Measurements from ENCODE around the gene TTC14. TPM values are rescaled to one million over a fixed set of nuclear protein-coding genes. Genes with fewer than 3 reads are reported as not detected.
"Not testable (repeated sequence)": the region's sequence is repeated elsewhere in the genome, so short reads cannot be mapped to it uniquely, and the experiment has no call there.

The TTC14 gene
- total RNA-seq, 3 donors from 2014 or later (not counting 1 experiment from before 2014, with no cell fraction given): 92.9 to 115 (median 112) TPM

GRCh38 chr3:180590396-180590795 lies 11.6 kb upstream of the TTC14 start:
- ATAC-seq: no peak
- Histone ChIP-seq H3K27ac (ENCODE audit: low read length) (no peak overlapping the region), H3K27me3 (ENCODE audit: control insufficient read depth, insufficient read depth, low read length) (peaks cover 18% of the 10 kb centered on the region), H3K4me1 (ENCODE audit: control insufficient read depth, insufficient read depth, low read length) (no peaks in the 10 kb centered on the region), H3K9me3 (ENCODE audit: control insufficient read depth, insufficient read depth, low read length) (no peaks in the 10 kb centered on the region), H3K4me3 (ENCODE audit: low read length) (no peak overlapping the region), H3K36me3 (ENCODE audit: control insufficient read depth, insufficient read depth, low read length) (no peaks in the 10 kb centered on the region)
- DNase-seq: no peak
- peaks cover 47 to 57% of the 10 kb centered on the region in 2 donors for H3K27me3 Mint-ChIP-seq (ENCODE audit: low read depth in 2 of 2)
- no peaks in the 10 kb centered on the region for H3K9me3 Mint-ChIP-seq
- no peak overlapping the region for H3K27ac Mint-ChIP-seq
- 93% methylated on average over 23 of the region's 23 CpGs for WGBS (ENCODE audit: insufficient coverage)
- intact Hi-C loops (cut with micrococcal nuclease): no loop called here
- no peak for TF ChIP-seq CTCF (IDR thresholded peaks at IDR 0.05)
- H3K4me3 Mint-ChIP-seq: no peak overlapping the region
- no peaks in the 10 kb centered on the region for H3K4me1 Mint-ChIP-seq
- no peaks in the 10 kb centered on the region for H3K36me3 Mint-ChIP-seq

- H3K9me3 ChIP-seq (ENCODE audit: control insufficient read depth, insufficient read depth, low read length); H3K36me3 ChIP-seq (ENCODE audit: control insufficient read depth, insufficient read depth, low read length); DNase-seq; H3K4me3 ChIP-seq (ENCODE audit: low read length); H3K4me1 ChIP-seq (ENCODE audit: control insufficient read depth, insufficient read depth, low read length); H3K9me3 Mint-ChIP-seq; intact Hi-C loops (cut with micrococcal nuclease); H3K27ac ChIP-seq (ENCODE audit: low read length); ATAC-seq; H3K36me3 Mint-ChIP-seq; H3K27ac Mint-ChIP-seq; H3K4me1 Mint-ChIP-seq; H3K4me3 Mint-ChIP-seq: not testable (repeated sequence)
- H3K27me3 Mint-ChIP-seq (ENCODE audit: low read depth in 2 of 2): peaks cover 44 to 62% of the 10 kb centered on the region in 2 donors
- H3K27me3 ChIP-seq (ENCODE audit: control insufficient read depth, insufficient read depth, low read length): peaks cover 17% of the 10 kb centered on the region
- 97% methylated on average over 4 of the region's 7 CpGs for WGBS (ENCODE audit: insufficient coverage)
These were observed 8.3 kb upstream of the TTC14 start for GRCh38 chr3:180593631-180594030.

- Mint-ChIP-seq H3K36me3 (no peaks in the 10 kb centered on the region), H3K4me3 (no peak overlapping the region), H3K27me3 (ENCODE audit: low read depth in 2 of 2) (peaks cover 46 to 64% of the 10 kb centered on the region in 2 donors), H3K9me3 (no peaks in the 10 kb centered on the region), H3K27ac (no peak overlapping the region), H3K4me1 (no peaks in the 10 kb centered on the region)
- H3K9me3 ChIP-seq (ENCODE audit: control insufficient read depth, insufficient read depth, low read length): no peaks in the 10 kb centered on the region
- intact Hi-C loops (cut with micrococcal nuclease): no loop called here
- no CpG with 5 or more reads among the region's 2 CpGs for WGBS (ENCODE audit: insufficient coverage)
- no peak for TF ChIP-seq CTCF (IDR thresholded peaks at IDR 0.05)
- no peaks in the 10 kb centered on the region for H3K36me3 ChIP-seq (ENCODE audit: control insufficient read depth, insufficient read depth, low read length)
- no peaks in the 10 kb centered on the region for H3K4me1 ChIP-seq (ENCODE audit: control insufficient read depth, insufficient read depth, low read length)
- H3K4me3 ChIP-seq (ENCODE audit: low read length): no peak overlapping the region
- H3K27me3 ChIP-seq (ENCODE audit: control insufficient read depth, insufficient read depth, low read length): peaks cover 14% of the 10 kb centered on the region
- ATAC-seq (no peak), DNase-seq (no peak)
- no peak overlapping the region for H3K27ac ChIP-seq (ENCODE audit: low read length)
These were observed 7.1 kb upstream of the TTC14 start for GRCh38 chr3:180594631-180595558.

- Mint-ChIP-seq H3K27ac (no peak overlapping the region), H3K9me3 (no peaks in the 10 kb centered on the region), H3K27me3 (ENCODE audit: low read depth in 2 of 2) (peaks cover 48 to 66% of the 10 kb centered on the region in 2 donors), H3K4me3 (no peak overlapping the region), H3K4me1 (no peaks in the 10 kb centered on the region), H3K36me3 (no peaks in the 10 kb centered on the region)
- no peaks in the 10 kb centered on the region for H3K4me1 ChIP-seq (ENCODE audit: control insufficient read depth, insufficient read depth, low read length)
- WGBS (ENCODE audit: insufficient coverage): 40% methylated on average over 1 of the region's 1 CpG
- DNase-seq (no peak), ATAC-seq (no peak)
- intact Hi-C loops (cut with micrococcal nuclease): no loop called here
- no peaks in the 10 kb centered on the region for H3K9me3 ChIP-seq (ENCODE audit: control insufficient read depth, insufficient read depth, low read length)
- peaks cover 14% of the 10 kb centered on the region for H3K27me3 ChIP-seq (ENCODE audit: control insufficient read depth, insufficient read depth, low read length)
- H3K36me3 ChIP-seq (ENCODE audit: control insufficient read depth, insufficient read depth, low read length): no peaks in the 10 kb centered on the region
- no peak overlapping the region for H3K27ac ChIP-seq (ENCODE audit: low read length)
- no peak for TF ChIP-seq CTCF (IDR thresholded peaks at IDR 0.05)
- no peak overlapping the region for H3K4me3 ChIP-seq (ENCODE audit: low read length)
These were observed 6.4 kb upstream of the TTC14 start for GRCh38 chr3:180595559-180595935.

Measured in natural killer cell (primary cell).